WTC11 (cell line): ENCODE results near the gene GALNT9.

Experiments
- CBFB ChIP-seq: sonication (generic); formaldehyde crosslinking; IDR thresholded peaks from 2 replicates; pipeline ENCODE4 v1.8.1; 2022; ENCODE audit warnings: mild to moderate bottlenecking, low read depth, missing genetic modification reagents
- GRHL2 ChIP-seq: fragments of 250-450 bp; sonication (Bioruptor Pico); IDR thresholded peaks from 2 replicates; pipeline ENCODE4 v1.8.0; 2022; ENCODE audit warnings: mild to moderate bottlenecking, moderate library complexity; ENCODE audit not compliant: insufficient replicate concordance, severe bottlenecking
- NFYB ChIP-seq: sonication (generic); formaldehyde crosslinking; conservative IDR thresholded peaks from 2 replicates; pipeline ENCODE4 v1.8.0; 2022; ENCODE audit warnings: low read depth, missing genetic modification reagents
- ZBTB43 ChIP-seq: sonication (generic); formaldehyde crosslinking; IDR thresholded peaks from 2 replicates; pipeline ENCODE4 v1.8.1; 2023; ENCODE audit warnings: mild to moderate bottlenecking, missing genetic modification reagents
- ZNF396 ChIP-seq: fragments of 250-450 bp; sonication (Bioruptor Pico); IDR thresholded peaks from 2 replicates; pipeline ENCODE4 v1.8.0; 2021; ENCODE audit warnings: mild to moderate bottlenecking, moderate library complexity, borderline replicate concordance
- ZNF671 ChIP-seq: fragments of 250-450 bp; sonication (Bioruptor Pico); IDR thresholded peaks from 2 replicates; pipeline ENCODE4 v1.8.0; 2021; ENCODE audit warnings: mild to moderate bottlenecking

- TF ChIP-seq ZNF396 (CRISPR knock-in tag) (no peak), ZBTB43 (no peak), GRHL2 (CRISPR knock-in tag) (no peak), ZNF671 (CRISPR knock-in tag) (no peak), NFYB (CRISPR knock-in tag) (no peak), CBFB (no peak)
Measured at GRCh38 chr12:132161796-132162507, 167.4 kb downstream of the GALNT9 start.
